Ishikawa (cell line): ENCODE results near the gene AFF2.

Experiments
- CEBPB ChIP-seq: IDR thresholded peaks from 2 replicates; pipeline ENCODE4 v1.6.1; 2012
- CREB1 ChIP-seq: IDR thresholded peaks from 2 replicates; pipeline ENCODE4 v1.6.1; 2012; ENCODE audit warnings: low read depth
- EGR1 ChIP-seq: IDR thresholded peaks from 2 replicates; pipeline ENCODE4 v1.6.1; 2012
- EP300 ChIP-seq: IDR thresholded peaks from 2 replicates; pipeline ENCODE4 v1.6.1; 2012; ENCODE audit warnings: borderline replicate concordance
- FOXM1 ChIP-seq: IDR thresholded peaks from 2 replicates; pipeline ENCODE4 v1.6.1; 2012; ENCODE audit warnings: low read depth, borderline replicate concordance
- NFIC ChIP-seq: IDR thresholded peaks from 2 replicates; pipeline ENCODE4 v1.6.1; 2012
- RAD21 ChIP-seq: IDR thresholded peaks from 2 replicates; pipeline ENCODE4 v1.6.1; 2012; ENCODE audit warnings: low read depth
- TAF1 ChIP-seq: IDR thresholded peaks from 2 replicates; pipeline ENCODE4 v1.6.1; 2012; ENCODE audit warnings: low read depth, mild to moderate bottlenecking
- TCF12 ChIP-seq: IDR thresholded peaks from 2 replicates; pipeline ENCODE4 v1.6.1; 2012; ENCODE audit warnings: low read depth
- TEAD4 ChIP-seq: IDR thresholded peaks from 2 replicates; pipeline ENCODE4 v1.6.1; 2012
- YY1 ChIP-seq: IDR thresholded peaks from 2 replicates; pipeline ENCODE4 v1.6.1; 2012; ENCODE audit warnings: low read depth
- ZBTB7A ChIP-seq: IDR thresholded peaks from 2 replicates; pipeline ENCODE4 v1.6.1; 2012; ENCODE audit warnings: low read depth
- TF ChIP-seq, protein P1 (sequence below): IDR thresholded peaks from 2 replicates; pipeline ENCODE4 v1.6.1; 2012; ENCODE audit warnings: low read depth, mild to moderate bottlenecking
- TF ChIP-seq, protein P2 (sequence below): IDR thresholded peaks from 2 replicates; pipeline ENCODE4 v1.6.1; 2012
- TF ChIP-seq, protein P3 (sequence below): IDR thresholded peaks from 2 replicates; pipeline ENCODE4 v1.6.1; 2012

AFF2 gene

DNA sequence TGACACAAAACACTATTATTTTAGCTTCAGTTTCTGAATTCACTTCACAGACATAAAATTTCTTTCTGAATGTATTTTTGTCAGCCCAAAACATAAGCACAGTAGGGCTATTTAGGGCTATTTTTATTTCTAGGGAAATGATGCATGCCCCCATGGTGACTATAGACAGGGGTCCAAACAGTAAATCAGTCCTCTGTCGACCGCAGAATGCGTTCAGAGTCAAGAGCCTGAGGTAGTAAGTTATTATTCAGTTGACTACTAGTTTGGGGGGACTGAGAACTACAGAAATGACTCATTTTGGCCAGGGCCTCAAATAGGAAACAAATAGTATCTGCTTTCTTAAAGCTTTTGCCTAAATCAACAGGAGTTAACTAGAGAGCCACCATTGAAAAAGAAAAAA is 414.4 kb downstream of the AFF2 start:
- TF ChIP-seq, protein P1, sequence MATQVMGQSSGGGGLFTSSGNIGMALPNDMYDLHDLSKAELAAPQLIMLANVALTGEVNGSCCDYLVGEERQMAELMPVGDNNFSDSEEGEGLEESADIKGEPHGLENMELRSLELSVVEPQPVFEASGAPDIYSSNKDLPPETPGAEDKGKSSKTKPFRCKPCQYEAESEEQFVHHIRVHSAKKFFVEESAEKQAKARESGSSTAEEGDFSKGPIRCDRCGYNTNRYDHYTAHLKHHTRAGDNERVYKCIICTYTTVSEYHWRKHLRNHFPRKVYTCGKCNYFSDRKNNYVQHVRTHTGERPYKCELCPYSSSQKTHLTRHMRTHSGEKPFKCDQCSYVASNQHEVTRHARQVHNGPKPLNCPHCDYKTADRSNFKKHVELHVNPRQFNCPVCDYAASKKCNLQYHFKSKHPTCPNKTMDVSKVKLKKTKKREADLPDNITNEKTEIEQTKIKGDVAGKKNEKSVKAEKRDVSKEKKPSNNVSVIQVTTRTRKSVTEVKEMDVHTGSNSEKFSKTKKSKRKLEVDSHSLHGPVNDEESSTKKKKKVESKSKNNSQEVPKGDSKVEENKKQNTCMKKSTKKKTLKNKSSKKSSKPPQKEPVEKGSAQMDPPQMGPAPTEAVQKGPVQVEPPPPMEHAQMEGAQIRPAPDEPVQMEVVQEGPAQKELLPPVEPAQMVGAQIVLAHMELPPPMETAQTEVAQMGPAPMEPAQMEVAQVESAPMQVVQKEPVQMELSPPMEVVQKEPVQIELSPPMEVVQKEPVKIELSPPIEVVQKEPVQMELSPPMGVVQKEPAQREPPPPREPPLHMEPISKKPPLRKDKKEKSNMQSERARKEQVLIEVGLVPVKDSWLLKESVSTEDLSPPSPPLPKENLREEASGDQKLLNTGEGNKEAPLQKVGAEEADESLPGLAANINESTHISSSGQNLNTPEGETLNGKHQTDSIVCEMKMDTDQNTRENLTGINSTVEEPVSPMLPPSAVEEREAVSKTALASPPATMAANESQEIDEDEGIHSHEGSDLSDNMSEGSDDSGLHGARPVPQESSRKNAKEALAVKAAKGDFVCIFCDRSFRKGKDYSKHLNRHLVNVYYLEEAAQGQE = no peak
- TF ChIP-seq EP300 (no peak), TEAD4 (no peak), TAF1 (no peak), NFIC (no peak)

DNA sequence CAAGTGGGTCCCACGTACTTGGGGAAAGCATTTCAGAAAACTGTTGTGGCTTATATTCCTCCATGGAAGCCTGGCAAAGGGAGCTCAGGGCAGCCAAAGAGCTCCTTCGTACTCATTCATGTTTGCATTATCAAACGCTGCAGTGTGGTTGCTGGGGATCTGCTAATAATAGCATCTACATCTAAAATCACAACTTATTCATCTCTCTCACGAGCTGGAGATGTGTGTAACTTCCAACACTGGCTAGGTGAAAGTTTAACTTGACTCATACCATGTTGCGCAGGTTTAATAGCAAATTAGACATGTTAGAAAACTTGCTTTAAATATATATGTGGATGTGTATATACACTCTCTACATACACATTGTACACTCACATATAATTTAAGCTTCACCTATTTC is 415.1 kb downstream of the AFF2 start:
- TF ChIP-seq, protein P2, sequence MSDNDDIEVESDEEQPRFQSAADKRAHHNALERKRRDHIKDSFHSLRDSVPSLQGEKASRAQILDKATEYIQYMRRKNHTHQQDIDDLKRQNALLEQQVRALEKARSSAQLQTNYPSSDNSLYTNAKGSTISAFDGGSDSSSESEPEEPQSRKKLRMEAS = no peak
- TF ChIP-seq EP300 (no peak), FOXM1 (no peak), EGR1 (no peak), TCF12 (no peak), ZBTB7A (no peak), RAD21 (no peak), TEAD4 (no peak), YY1 (no peak)
- TF ChIP-seq, protein P1 = no peak

DNA sequence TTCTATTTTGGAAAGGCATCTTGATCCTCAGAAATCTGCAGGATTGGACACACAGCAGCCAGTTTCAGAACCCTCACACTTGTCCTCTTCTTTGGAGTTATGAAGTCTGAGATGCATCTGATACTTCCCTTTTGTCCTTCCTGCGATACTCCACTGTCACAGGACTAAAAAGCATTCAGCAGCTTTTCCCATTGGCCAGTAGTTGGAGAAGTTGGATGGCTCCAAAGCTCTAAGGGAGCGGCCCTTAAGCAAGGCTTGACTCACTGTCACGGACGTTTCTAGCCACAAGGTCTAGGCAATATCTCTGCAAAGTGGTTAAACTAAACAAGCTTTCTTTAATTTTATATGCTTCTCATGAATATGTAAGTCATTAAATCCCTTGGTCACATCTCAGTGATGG is 417.0 kb downstream of the AFF2 start:
- no peak for TF ChIP-seq YY1
- TF ChIP-seq, protein P3, sequence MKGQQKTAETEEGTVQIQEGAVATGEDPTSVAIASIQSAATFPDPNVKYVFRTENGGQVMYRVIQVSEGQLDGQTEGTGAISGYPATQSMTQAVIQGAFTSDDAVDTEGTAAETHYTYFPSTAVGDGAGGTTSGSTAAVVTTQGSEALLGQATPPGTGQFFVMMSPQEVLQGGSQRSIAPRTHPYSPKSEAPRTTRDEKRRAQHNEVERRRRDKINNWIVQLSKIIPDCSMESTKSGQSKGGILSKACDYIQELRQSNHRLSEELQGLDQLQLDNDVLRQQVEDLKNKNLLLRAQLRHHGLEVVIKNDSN = no peak
- TF ChIP-seq, protein P1 = no peak
- no peak for TF ChIP-seq EGR1
- TF ChIP-seq TCF12 = no peak

DNA sequence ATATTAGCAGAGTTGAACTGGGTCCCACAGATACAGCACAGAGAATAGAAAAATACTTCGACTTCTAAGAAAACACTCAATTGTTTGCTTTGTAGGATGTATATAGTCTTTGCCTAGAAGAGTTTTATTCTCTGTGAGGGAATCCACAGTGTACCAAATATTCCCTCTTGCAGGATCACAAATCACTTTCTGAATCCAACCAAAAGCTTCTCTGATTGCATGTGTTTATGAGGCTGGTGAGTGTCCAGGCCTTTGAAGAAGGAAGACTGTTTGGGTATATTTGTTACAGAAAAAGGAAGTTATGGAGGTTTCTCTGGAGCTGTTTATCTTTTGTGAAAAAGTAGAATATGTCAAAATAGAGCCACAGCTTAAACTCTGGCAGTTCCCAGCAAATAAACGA is 423.2 kb downstream of the AFF2 start:
- TF ChIP-seq CEBPB (no peak), NFIC (no peak), EGR1 (no peak), RAD21 (no peak), FOXM1 (no peak), TAF1 (no peak), CREB1 (no peak), ZBTB7A (no peak), TCF12 (no peak), YY1 (no peak)
- TF ChIP-seq, protein P1 = no peak
- TF ChIP-seq, protein P3 = no peak
- TF ChIP-seq, protein P2 = no peak
